ENCODE measurements around the gene FARS2.

FARS2 gene

GRCh38 chr6:5471637-5472398 lies 210.5 kb downstream of the FARS2 start:
- DNase-seq, result no peak

- no peak for DNase-seq
These were observed 211.3 kb downstream of the FARS2 start for GRCh38 chr6:5472571-5472970.

- DNase-seq, result no peak
These were observed 214.5 kb downstream of the FARS2 start for GRCh38 chr6:5475779-5476178.

GRCh38 chr6:5478380-5478779 lies 217.1 kb downstream of the FARS2 start:
- no peak for DNase-seq

GRCh38 chr6:5481033-5481432 lies 219.7 kb downstream of the FARS2 start:
- no peak for DNase-seq

- DNase-seq, result no peak
These were observed 220.4 kb downstream of the FARS2 start for GRCh38 chr6:5481750-5482149.

- DNase-seq, result no peak
These were observed 221.3 kb downstream of the FARS2 start for GRCh38 chr6:5482619-5483018.

- no peak for DNase-seq
These were observed 223.4 kb downstream of the FARS2 start for GRCh38 chr6:5484692-5485091.

GRCh38 chr6:5486214-5486613 lies 224.9 kb downstream of the FARS2 start:
- no peak for DNase-seq

- no peak for DNase-seq
These were observed 229.3 kb downstream of the FARS2 start for GRCh38 chr6:5490501-5491069.

GRCh38 chr6:5492356-5492755 lies 231.0 kb downstream of the FARS2 start:
- no peak for DNase-seq

- no peak for DNase-seq
These were observed 232.5 kb downstream of the FARS2 start for GRCh38 chr6:5493806-5494205.

GRCh38 chr6:5497896-5498578 lies 236.7 kb downstream of the FARS2 start:
- DNase-seq, result peak; percentile 6

GRCh38 chr6:5498579-5498899 lies 237.2 kb downstream of the FARS2 start:
- no peak for DNase-seq

- DNase-seq, result no peak
These were observed 238.5 kb downstream of the FARS2 start for GRCh38 chr6:5499644-5500306.

GRCh38 chr6:5501837-5502236 lies 240.5 kb downstream of the FARS2 start:
- DNase-seq, result no peak

- no peak for DNase-seq
These were observed 242.8 kb downstream of the FARS2 start for GRCh38 chr6:5504078-5504477.

- no peak for DNase-seq
These were observed 244.8 kb downstream of the FARS2 start for GRCh38 chr6:5506149-5506548.

- DNase-seq, result no peak
These were observed 245.3 kb downstream of the FARS2 start for GRCh38 chr6:5506597-5506996.

GRCh38 chr6:5507131-5507681 lies 245.9 kb downstream of the FARS2 start:
- DNase-seq, result peak; percentile 15

- no peak for DNase-seq
These were observed 247.8 kb downstream of the FARS2 start for GRCh38 chr6:5509106-5509505.

- no peak for DNase-seq
These were observed 249.2 kb downstream of the FARS2 start for GRCh38 chr6:5510331-5511133.

GRCh38 chr6:5511954-5512353 lies 250.6 kb downstream of the FARS2 start:
- no peak for DNase-seq

Measured in CD4-positive, alpha-beta T cell treated with Interleukin-4 for 4 hours (primary cell).